Stimulated activated naive CD4-positive, alpha-beta T cell treated with Interleukin-2 at 50 U/mL for 16 hours (primary cell): Measurements from ENCODE around the gene CDH13.

Source experiments
- DNase-seq: peaks from one replicate; lab custom pipeline; 2025; lab: John Stamatoyannopoulos, UW

CDH13 gene

DNA sequence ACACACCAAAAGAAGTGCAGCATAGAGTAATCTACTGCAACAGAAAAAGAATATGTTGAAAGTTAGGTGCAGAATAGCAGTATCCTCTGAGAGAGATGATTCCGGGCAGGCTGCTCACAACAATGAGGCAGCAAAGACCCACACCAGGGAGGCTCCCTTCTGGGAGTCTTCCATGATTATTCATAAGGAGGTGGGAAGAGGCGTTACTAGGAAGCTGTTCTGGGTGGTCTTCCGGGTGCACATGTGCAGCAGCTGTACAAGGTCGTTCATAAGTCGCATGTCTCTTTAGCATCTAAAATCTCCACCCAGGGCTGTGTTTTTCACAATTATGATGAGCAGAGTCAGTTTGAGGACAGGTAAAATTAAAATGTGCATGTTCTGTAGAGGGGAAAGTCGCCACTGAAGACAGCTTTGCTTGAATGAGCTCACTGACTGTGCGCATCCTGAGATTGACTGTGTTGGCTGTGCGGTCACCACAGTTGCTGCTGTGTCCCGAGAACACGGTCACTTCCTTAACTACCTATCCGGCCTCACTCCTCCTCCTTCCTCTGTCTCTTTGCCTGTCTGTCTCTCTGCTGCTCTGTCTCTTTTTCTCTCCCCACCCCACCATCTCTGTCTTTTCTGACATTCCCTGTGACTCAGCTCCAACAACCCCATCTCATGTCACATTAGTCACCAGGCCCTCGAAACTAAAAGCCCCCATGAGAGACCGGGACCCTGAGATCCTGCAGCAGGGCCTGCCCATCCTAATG, 1055.5 kb downstream of the CDH13 start:
- no peak for DNase-seq

DNA sequence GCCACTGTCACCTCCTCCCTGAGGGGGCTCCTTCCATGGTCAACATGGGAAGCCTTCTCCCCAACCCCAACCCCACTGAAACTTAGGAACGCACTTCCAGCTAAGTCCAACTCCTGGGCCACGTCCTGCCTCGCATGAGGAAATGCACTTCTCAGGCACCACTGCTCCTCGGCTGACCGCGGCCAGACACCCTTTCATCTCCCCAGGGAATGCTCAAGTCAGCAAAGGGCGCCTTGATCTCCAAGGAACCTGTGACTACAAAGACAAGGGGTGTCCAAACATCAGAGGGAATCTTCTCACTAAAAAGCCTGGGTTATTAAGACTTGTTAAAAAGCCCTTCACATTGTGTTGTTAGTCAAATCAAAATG, 1056.1 kb downstream of the CDH13 start:
- no peak for DNase-seq

DNA sequence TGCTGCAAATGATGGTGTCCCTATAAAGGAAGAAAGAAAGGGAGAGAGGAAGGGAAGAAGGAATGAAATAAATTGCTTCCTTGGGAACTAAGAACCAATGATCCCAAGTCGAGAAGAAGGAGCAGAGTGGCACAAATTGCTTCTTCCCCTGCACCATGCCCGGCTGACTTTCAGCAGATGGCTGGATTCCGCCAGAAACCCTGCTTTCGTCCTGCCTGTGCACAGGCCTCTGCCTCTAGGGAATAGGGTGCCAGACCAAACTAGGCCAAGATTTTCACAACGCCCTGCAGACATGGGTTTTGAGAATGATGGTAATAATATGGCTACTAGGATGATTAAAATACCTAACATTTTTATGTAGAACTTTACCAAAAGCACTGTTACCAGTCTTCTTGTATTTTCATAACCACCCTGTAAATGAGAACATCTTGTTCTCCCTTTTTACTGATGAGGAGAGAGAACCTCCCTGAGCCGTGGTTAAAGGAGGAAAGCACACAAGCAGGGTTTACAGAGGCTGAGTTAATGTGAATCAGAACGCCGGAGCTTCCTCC, 1058.9 kb downstream of the CDH13 start:
- no peak for DNase-seq

DNA sequence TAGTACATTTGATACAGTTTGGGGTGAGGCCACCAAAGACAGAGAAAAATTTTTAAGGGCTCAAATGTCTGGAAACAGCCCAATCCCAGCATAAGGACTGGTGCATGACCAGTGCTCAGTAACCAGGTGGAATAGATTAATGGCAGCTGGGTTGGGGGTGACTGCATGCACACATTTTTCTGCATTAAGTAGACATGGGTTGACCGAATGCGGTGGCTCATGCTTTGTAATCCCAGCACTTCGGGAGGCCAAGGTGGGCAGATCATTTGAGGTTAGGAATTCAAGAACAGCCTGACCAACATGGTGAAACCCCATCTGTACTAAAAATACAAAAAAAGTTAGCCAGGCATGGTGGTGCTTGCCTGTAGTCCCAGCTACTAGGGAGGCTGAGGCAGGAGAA, 1060.0 kb downstream of the CDH13 start:
- no peak for DNase-seq

DNA sequence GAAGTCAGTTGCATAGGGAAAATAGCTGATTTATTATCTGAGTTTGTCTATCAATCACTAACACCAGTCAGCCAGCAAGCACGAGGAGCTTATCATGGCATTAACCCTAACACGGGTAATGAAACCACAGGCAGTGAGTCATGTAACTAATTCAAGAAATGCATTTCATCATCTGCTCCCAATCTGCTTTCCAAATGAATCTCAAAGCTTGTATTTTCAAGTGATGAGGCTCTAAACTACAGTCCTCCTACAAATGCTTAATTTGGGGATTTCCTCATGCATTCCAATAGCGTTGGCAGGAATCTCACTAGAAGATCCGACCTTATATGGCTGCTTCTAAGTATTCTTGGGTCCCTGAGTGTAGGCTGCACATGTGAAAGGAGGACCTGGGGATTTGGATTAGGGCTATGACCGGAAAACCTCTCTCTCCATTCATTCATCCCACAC, 1062.6 kb downstream of the CDH13 start:
- no peak for DNase-seq

DNA sequence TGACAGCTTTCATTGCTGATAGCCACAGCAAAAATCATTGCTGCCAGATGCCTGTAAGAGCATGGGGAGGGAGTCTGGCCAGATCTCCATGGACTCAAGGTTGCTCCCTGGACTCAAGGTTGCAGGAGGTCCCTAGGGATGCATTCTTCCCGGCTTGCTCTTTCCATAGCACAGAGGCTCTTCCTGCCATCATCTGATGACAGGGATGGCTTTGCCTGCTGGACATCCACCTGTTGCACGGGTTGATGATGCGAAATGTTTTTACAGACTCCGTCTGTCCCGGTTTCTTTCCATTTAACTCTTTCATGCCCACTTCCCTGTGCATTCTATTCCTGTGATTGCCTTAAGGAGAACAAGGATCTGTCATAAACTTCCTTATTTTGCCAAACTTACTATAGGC, 1065.5 kb downstream of the CDH13 start:
- no peak for DNase-seq

DNA sequence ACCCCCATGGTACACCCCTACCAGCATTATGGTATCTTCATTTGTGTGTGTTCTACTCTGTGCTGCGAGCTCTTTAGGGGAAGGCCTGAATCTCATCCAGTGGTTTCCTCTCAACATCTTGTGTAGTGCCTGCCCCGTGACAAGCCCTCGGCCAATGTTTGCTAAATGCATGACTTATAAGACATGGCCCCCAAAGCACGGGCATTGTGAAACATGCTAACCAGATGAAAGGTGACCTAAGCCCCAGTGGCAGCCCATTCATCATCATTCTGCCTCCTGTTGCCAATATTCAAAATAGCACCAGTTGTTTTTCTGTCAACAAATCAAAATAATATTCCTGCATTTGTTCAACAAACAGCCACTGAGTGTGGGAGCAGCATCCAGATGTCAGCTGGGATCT, 1072.2 kb downstream of the CDH13 start:
- no peak for DNase-seq

DNA sequence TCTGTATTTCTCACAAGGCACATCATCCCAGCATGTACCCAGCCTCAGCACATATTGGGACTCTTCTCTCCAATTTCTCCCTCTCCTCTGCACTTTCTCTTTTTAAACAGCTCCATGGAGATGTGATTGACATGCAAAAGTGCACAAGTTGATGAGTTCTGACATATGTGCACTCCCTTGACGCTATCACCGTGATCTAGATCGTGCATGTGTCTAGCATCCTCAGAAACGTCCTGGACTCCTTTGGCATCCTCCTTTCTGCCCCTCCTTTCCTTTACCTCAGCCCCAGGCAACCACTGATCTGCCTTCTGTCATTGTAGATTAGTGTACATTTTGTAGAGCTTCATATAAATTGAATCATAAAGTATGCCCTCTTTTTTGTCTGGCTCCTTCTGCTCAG, 1073.0 kb downstream of the CDH13 start:
- no peak for DNase-seq

DNA sequence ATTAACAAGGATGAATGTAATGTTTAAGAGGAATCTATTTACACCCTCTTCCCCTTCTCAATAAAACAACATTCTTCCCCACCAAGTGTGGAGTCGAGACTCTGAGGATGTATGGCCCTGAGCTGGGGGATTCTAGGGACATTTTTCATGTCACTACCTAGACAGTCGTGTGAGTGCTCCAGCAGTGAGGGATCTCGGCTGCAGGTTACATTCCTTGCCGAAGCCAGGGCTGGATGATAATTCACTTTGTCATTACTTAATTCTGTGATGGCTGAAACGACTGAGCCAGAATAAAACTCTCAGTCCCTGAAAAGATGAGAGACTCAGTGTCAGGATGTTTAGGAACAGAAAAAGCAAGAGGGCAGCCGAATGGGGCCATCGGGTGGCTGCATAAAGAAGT, 1074.1 kb downstream of the CDH13 start:
- no peak for DNase-seq

DNA sequence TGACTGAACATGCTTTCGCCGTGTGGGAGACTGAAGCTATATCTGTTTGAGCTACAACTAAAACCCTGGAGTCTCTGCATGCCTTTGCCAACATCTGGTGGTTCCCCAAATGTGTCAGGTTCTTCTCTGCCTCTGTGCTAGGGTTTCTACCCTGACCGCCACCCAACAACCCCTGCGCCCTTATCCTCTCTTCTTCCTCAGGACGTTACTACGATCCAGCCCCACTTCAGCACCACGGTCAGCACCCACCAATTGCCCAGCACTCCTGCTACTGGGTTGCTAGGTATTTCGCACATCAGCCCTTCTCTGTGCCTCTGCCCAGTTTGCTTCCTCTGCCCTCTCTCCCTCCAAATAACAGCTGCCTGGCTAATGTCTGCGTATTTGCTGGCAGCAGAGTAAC, 1074.7 kb downstream of the CDH13 start:
- DNase-seq = no peak

DNA sequence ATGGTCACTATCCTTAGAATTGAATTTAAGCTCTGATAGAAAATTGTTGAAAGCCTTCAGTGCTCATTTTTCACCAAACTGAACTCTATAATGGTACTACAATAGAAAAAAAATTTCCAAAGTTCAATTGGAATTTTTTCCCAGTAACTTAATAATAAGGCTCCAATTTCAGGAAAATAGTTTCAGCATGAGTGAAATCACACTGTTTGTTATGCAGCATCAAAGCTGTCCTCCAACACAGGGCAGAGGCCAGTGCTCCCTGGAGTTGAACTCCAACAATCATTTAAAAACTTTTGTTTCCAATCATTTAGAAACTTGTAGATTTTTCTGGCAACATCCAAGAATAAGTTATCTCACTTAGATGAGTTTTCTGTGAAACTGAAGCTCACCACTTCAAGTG, 1077.9 kb downstream of the CDH13 start:
- DNase-seq = no peak

DNA sequence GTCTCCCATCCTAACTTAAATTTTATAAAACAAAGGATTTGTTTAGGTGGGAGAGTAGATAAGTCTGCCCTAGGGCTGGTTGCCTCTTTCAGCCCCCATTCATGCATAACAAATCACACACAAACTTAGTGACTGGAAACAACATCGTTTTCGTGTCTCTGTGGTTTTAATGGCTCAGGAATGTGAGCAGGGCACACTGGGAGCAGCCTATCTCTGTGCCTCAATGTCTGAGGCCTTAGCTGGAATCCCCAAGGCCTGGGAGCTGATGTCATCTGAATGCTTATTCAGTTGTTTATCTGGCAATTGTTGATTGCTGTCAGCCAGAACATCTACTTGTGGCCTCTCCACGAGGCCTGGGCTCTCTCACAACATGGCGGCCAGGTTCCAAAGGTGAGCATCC, 1079.1 kb downstream of the CDH13 start:
- DNase-seq = no peak

DNA sequence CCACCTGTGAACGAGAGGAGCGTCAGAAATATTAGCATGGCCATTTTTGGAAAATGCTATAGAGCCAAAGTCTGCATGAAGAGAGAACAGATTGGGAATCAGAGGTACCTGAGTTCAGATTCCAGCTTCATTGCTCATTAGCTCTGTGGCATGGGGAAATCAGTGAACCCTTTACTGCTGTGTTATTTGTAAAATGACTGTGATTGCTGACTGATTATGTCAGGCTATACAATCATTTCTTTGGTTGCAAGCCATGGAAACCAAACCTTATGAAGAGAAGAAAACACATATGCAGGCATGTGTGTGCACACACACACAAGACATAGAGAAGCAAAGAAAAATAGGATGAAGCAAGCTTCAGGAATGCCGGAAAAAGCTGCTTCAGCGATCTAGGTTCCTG, 1079.6 kb downstream of the CDH13 start:
- no peak for DNase-seq

DNA sequence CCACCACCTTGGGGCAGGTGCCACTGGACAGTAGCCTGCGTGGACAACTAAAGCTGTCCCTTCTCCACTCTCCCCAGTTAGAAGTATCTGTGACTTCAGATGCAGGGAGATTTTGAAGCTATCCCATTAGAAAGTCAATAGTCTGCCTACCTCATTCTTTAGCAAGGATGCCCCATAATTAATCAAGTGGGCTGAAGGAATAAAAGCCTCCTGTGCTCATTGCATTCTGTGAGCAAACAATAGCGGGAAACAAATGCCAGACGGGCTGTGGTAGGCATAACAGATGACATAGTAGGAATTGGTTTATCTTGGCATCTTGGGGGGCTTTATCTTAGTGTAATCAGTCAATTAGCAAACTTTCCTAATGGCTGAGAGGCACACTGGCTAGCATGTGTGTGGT, 1084.3 kb downstream of the CDH13 start:
- no peak for DNase-seq

DNA sequence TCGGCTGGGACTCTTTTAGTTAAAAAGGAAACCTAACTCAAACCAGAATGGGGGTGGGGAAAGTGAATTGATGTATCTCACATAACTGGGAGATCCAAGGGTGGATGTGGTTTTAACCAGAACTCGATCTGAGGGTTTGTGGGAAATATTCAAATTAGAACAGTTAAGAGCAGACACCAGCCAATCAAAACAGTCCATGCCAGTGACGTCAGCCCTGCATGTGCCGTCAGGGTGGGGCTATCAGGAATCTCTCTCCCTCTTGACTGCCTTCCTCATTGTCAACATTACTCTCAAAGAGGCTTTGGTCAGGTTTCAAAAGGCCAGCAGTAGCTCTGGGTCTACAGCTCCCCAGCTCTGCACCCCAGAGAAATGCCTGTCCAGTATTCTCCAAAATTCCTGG, 1086.8 kb downstream of the CDH13 start:
- DNase-seq = no peak

DNA sequence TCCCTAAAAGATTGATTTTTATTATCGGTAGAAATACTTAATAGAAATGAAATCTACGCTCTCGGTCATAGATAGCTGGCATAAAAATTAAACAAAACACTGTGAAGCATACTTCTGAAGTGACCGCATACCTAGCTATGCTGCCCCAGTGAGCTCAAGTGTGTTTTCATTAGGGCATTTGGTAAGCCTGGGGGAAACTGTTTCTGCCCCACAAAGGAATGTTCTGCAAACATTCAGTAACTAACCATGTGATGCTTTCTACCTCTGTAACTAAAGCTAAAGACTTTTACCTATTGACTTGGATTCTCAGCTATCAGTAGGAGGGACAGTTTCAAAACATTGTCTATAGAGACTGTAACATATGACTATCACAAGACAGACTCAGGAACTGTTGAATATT, 1087.5 kb downstream of the CDH13 start:
- DNase-seq = no peak

DNA sequence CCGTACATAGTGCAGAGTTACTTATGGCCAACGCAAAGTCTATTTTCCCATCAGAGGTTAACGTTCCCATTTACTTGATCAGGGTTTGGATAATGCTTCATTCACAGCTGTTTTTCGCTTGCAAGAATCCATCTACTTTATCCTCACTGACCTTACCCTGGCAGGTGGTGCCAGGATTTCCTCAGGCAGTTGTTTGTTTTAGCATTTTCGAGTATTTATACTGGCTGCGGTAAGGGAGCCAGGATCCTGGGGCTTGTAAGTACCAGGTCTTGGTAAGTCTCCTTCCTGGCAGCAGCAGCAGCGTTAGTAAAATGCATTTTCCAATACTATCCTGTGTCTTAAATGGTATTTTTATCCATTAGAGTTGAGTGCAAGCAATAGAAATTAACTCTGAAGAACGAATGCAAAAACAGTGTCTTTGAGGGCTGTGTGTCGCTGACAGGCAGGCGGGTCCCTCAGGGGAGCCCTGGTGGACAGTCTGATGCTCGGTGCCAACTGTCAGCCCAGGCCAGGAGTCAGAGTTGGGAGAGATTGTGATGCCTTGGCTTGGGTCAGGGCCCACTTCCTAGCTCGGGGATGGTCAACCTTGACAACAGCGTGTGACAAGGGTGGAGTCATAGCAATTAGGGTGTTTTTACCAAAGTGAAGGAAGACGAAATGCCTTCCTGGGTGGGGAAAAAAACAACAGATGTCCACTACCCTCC, 1088.6 kb downstream of the CDH13 start:
- DNase-seq = no peak

DNA sequence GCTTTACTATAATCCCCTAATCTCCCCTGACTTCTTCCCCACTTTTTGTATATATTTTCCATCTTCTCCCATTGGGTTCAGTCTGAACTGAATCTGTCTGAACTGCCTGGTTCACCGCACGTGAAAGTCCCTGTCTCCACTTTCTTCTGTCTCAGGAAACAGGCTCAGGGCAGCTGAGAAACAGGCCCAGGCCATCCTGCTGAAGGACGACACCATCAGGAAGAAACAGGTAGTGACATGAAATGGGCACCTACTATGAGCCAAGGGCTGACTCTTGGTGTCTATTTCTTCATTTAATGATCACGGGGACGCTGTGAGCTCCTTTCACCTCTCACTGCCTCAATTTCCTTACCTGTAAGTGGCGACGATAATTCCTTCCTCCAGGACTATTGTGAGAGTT, 1090.5 kb downstream of the CDH13 start:
- no peak for DNase-seq

DNA sequence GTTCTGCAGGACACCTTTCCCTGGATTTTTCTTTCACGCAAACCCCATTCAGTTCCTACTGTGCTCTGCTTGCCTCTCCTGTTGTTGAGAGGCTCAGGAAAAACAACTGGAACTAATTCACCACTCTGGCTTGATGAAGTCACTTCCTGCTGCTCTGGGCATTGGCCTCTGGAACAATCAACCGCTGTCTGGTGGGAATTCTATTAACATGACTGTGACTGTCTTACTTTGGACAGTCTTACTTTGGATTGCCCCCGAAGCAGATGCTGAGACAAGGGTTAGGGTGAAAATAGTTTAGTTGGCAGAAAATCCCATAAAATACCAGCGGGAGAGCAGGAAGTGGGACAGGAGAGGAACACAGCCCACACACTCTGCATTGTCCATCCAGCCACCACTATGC, 1091.0 kb downstream of the CDH13 start:
- no peak for DNase-seq

DNA sequence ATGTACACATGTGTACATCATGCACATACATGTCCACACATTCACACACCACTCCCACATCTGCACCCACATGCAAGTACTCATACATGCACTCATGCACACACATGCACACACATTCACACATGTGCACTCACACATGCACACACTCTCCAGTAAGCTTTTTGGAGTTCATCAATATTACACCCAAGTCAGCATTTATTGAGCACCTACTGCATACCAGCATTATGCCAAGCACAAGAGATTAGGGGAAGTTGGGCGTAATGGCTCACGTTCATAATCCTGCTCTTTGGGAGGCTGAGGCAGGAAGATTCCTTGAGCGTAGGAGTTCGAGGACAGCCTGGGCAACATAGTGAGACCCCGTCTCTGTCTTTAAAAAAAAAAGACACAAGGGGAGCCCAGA, 1093.4 kb downstream of the CDH13 start:
- no peak for DNase-seq

DNA sequence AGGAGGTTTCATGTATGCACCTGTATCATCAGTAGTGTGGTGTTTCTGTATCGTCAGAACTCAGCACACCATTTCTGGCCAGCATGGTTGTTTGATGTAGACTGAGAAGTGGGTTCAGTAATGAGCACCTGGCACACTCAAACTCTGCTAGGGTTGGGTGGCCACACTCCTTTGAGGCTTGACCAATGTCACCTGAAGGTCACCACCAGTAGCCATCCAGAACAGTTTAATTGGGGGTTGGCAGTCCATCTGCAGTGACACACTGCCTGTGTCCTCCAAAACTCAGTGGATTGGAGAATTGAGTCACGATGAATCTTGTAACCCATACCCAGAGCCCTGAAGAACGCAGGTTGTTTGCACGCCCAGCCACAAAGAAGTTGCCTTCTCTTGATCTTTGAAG, 1094.2 kb downstream of the CDH13 start:
- no peak for DNase-seq

DNA sequence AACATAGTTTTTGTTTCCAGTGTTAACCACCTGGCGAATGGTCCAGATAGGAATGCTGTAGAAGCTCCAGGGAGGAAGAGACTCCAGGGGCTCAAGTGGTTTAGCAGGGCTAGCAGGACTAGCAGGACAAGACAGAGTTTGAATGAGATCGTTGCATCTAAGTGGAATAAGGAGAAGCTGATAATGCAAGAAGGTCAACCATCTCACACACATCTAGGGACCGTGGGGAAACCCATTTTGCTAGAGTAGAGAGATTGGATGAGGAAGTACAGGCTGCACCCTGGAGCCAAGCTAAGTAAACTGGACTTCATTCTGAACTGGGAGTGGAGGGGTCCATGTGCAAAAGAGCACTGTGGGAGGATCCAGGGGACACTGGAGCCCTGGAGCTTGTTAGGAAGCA, 1094.9 kb downstream of the CDH13 start:
- no peak for DNase-seq

DNA sequence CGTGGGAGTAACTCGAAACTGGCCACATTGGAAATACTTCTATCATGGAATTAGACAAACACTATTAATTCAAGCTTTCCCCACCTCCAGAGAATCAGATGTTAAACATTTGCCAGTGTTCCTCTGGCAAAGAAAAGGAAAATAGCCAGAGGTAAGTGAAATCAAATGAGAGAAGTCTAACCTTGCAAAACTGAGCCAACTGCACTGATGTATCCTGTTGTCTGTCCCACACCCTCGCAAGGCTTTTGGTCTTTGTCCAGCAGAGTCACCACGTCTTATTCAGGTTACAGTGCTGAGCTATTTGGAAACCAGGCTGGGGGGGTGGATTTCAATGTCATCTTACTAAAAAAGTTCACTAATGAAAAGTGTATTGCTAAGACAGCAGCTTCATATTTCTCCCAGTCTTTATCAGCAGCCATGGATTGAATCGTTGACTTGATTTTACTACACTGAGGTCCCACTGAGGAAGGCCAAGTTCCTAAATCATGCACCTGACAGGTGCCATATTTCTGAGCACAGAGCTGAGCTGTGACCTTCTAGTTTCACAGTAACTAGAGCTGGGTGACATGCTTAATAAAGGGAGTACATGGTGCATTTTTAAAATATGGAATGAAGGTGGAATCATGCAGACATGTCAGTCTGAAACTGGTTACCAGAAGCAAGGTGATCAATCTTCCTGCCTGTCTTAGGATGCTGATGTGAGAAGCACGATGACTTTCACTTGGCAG, 1095.9 kb downstream of the CDH13 start:
- no peak for DNase-seq
